HepG2 (cell line): ENCODE measurements around the gene ACSF3.

Experiments
- KLF12 ChIP-seq: sonication (generic); formaldehyde crosslinking; IDR thresholded peaks from 2 replicates; pipeline ENCODE4 v1.4.0; 2020; ENCODE audit warnings: missing genetic modification reagents, borderline replicate concordance
- POLR2A ChIP-seq, 2 experiments: IDR thresholded peaks; 2 replicates each; pipeline ENCODE4 v1.6.1; 2011; ENCODE audit warnings: low read depth in 2 of 2, low read length in 2 of 2, mild to moderate bottlenecking in 1 of 2, moderate library complexity in 1 of 2; ENCODE audit not compliant: insufficient read depth in 1 of 2
- TEAD2 ChIP-seq: sonication (generic); formaldehyde crosslinking; IDR thresholded peaks from 2 replicates; pipeline ENCODE4 v1.9.0; 2021; ENCODE audit warnings: missing genetic modification reagents
- ZNF121 ChIP-seq: sonication (generic); formaldehyde crosslinking; IDR thresholded peaks from 2 replicates; pipeline ENCODE4 v1.5.0; 2020; ENCODE audit warnings: mild to moderate bottlenecking, missing genetic modification reagents
- ZSCAN22 ChIP-seq: sonication (generic); formaldehyde crosslinking; IDR thresholded peaks from 2 replicates; pipeline ENCODE4 v1.4.0; 2020; ENCODE audit warnings: mild to moderate bottlenecking, missing genetic modification reagents
- TF ChIP-seq, protein P1 (sequence below): sonication (generic); formaldehyde crosslinking; IDR thresholded peaks from 2 replicates; pipeline ENCODE4 v1.5.0; 2020; ENCODE audit warnings: missing genetic modification reagents
- TF ChIP-seq, protein P2 (sequence below): sonication (generic); formaldehyde crosslinking; IDR thresholded peaks from 2 replicates; pipeline ENCODE4 v1.4.0; 2020; ENCODE audit warnings: missing genetic modification reagents
- TF ChIP-seq, protein P3 (sequence below): sonication (generic); formaldehyde crosslinking; conservative IDR thresholded peaks from 2 replicates; pipeline ENCODE4 v1.5.0; 2020; ENCODE audit warnings: missing genetic modification reagents

DNA sequence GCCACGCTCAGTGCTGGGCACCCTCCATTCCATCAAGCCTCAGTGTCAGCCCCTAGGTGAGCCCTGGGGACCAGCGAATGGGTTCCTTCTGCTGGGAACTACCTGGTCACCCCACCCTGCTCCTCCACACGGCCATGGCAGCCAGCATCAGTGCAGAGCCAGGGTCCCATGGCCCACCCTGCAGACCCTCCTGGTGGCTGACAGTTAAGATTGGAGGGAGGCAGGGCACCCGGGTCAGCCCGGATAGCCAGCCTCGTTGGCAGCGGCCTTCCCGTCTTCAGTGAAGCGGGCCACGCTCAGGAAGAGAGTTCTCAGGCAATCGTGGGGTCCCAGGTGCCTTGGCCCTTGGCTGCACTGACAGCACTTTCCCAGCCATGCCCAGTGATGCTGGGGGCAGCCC, 37.1 kb upstream of the ACSF3 start:
- TF ChIP-seq, protein P1, sequence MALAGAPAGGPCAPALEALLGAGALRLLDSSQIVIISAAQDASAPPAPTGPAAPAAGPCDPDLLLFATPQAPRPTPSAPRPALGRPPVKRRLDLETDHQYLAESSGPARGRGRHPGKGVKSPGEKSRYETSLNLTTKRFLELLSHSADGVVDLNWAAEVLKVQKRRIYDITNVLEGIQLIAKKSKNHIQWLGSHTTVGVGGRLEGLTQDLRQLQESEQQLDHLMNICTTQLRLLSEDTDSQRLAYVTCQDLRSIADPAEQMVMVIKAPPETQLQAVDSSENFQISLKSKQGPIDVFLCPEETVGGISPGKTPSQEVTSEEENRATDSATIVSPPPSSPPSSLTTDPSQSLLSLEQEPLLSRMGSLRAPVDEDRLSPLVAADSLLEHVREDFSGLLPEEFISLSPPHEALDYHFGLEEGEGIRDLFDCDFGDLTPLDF (CRISPR knock-in tag), result no peak
- TF ChIP-seq TEAD2 (CRISPR knock-in tag), result no peak
- TF ChIP-seq ZNF121 (CRISPR knock-in tag), result no peak
- no peak for TF ChIP-seq KLF12
- TF ChIP-seq ZSCAN22 (CRISPR knock-in tag), result no peak
- TF ChIP-seq, protein P2, sequence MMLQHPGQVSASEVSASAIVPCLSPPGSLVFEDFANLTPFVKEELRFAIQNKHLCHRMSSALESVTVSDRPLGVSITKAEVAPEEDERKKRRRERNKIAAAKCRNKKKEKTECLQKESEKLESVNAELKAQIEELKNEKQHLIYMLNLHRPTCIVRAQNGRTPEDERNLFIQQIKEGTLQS (CRISPR knock-in tag), result no peak
- no peak for TF ChIP-seq POLR2A (IDR thresholded peaks at IDR 0.05; ENCODE audit: insufficient read depth in 1 of 2, low read depth in 2 of 2, low read length in 2 of 2)
- TF ChIP-seq, protein P3, sequence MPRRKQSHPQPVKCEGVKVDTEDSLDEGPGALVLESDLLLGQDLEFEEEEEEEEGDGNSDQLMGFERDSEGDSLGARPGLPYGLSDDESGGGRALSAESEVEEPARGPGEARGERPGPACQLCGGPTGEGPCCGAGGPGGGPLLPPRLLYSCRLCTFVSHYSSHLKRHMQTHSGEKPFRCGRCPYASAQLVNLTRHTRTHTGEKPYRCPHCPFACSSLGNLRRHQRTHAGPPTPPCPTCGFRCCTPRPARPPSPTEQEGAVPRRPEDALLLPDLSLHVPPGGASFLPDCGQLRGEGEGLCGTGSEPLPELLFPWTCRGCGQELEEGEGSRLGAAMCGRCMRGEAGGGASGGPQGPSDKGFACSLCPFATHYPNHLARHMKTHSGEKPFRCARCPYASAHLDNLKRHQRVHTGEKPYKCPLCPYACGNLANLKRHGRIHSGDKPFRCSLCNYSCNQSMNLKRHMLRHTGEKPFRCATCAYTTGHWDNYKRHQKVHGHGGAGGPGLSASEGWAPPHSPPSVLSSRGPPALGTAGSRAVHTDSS (CRISPR knock-in tag), result no peak
